ENCODE data around the gene TMEM165.
"Not testable (repeated sequence)": the region's sequence is repeated elsewhere in the genome, so short reads cannot be mapped to it uniquely, and the experiment has no call there.

TMEM165 gene

GRCh38 chr4:55362938-55363337, 32.8 kb upstream of the TMEM165 start:
- H3K36me3 Mint-ChIP-seq, H3K4me3 Mint-ChIP-seq, H3K27me3 Mint-ChIP-seq, H3K27ac Mint-ChIP-seq, H3K9me3 Mint-ChIP-seq, H3K4me1 Mint-ChIP-seq: not testable (repeated sequence)

- no peaks in the 10 kb centered on the region for H3K27me3 Mint-ChIP-seq
- H3K4me1 Mint-ChIP-seq: no peaks in the 10 kb centered on the region
- H3K27ac Mint-ChIP-seq: no peak overlapping the region
- no peak overlapping the region for H3K4me3 Mint-ChIP-seq
- H3K36me3 Mint-ChIP-seq: no peaks in the 10 kb centered on the region
- no peaks in the 10 kb centered on the region for H3K9me3 Mint-ChIP-seq
Measured at GRCh38 chr4:55363691-55364351, 31.9 kb upstream of the TMEM165 start.

- Mint-ChIP-seq H3K36me3 (no peaks in the 10 kb centered on the region), H3K27ac (peak overlapping the region; percentile 55), H3K4me3 (no peak overlapping the region), H3K9me3 (no peaks in the 10 kb centered on the region), H3K4me1 (no peaks in the 10 kb centered on the region), H3K27me3 (no peaks in the 10 kb centered on the region)
Measured at GRCh38 chr4:55364691-55365344, 30.9 kb upstream of the TMEM165 start.

DNA sequence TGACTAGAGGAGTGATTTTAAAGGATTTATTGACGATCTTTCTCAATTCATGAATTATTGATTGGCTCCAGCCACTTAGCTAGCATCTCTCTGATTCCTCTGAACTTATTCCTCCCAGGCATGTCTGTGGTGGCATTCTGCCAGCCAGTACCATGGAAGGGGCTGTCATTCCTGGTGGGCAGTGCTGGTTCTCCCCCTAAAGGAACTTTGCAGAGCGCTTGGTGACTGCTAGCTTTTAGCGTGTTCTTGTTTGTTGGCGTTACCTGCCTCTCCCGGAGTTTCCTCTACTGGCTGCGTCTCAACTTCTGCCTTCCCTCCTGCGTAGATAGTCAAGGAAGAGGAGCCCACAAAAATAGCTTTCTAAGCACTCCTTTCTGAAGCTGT, 30.4 kb upstream of the TMEM165 start:
- no peaks in the 10 kb centered on the region for H3K36me3 Mint-ChIP-seq
- no peaks in the 10 kb centered on the region for H3K9me3 Mint-ChIP-seq
- H3K27me3 Mint-ChIP-seq: no peaks in the 10 kb centered on the region
- no peaks in the 10 kb centered on the region for H3K4me1 Mint-ChIP-seq
- no peak overlapping the region for H3K27ac Mint-ChIP-seq
- no peak overlapping the region for H3K4me3 Mint-ChIP-seq

- no peaks in the 10 kb centered on the region for H3K36me3 Mint-ChIP-seq
- H3K4me3 Mint-ChIP-seq: no peak overlapping the region
- H3K4me1 Mint-ChIP-seq: no peaks in the 10 kb centered on the region
- no peaks in the 10 kb centered on the region for H3K9me3 Mint-ChIP-seq
- no peaks in the 10 kb centered on the region for H3K27me3 Mint-ChIP-seq
- H3K27ac Mint-ChIP-seq: no peak overlapping the region
Measured at GRCh38 chr4:55366621-55367020, 29.1 kb upstream of the TMEM165 start.

- H3K36me3 Mint-ChIP-seq: no peaks in the 10 kb centered on the region
- no peaks in the 10 kb centered on the region for H3K4me1 Mint-ChIP-seq
- no peaks in the 10 kb centered on the region for H3K9me3 Mint-ChIP-seq
- no peak overlapping the region for H3K27ac Mint-ChIP-seq
- H3K4me3 Mint-ChIP-seq: no peak overlapping the region
- no peaks in the 10 kb centered on the region for H3K27me3 Mint-ChIP-seq
Measured at GRCh38 chr4:55367084-55367722, 28.6 kb upstream of the TMEM165 start.

DNA sequence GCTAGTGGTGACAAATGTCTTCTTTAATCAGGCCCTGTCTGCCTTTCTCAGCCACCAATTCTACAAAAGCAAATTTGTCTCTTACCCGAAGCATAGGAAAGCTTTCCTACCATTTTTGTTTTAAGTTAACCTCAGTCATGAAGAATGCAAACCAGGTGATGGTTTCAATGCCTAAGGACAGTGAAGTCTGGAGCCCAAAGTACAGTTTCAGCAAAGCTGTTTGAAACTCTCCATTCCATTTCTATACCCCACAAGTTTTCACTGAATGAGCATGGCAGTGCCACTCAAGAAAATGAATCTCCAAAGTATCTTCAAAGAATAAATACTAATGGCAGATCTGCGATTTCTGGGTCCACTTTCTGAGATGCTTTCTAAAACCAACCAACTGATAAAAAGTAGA, 25.8 kb upstream of the TMEM165 start:
- H3K9me3 Mint-ChIP-seq: no peaks in the 10 kb centered on the region
- H3K27ac Mint-ChIP-seq: no peak overlapping the region

DNA sequence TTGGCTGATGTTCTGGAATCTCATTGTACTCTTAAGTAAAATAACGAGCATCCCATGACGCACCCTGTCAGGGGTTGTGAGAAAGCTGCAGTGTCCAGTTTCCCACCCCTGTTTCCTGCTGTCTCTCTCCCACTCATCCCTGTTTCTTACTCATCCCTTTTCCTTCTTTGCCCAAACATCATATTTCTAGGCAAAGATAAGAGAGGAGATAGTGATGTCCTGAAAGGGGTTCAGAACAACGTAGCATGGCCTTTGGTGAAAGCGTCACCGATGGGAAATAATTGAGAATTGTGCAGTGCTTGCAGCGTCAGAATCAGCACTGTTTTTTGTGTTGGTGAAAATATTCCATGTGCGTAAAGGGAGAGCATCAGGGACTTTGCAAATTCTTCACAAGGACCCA, 23.5 kb upstream of the TMEM165 start:
- no peaks in the 10 kb centered on the region for H3K9me3 Mint-ChIP-seq
- no peaks in the 10 kb centered on the region for H3K36me3 Mint-ChIP-seq
- no peak overlapping the region for H3K4me3 Mint-ChIP-seq
- H3K27me3 Mint-ChIP-seq: no peaks in the 10 kb centered on the region
- H3K27ac Mint-ChIP-seq: no peak overlapping the region
- no peaks in the 10 kb centered on the region for H3K4me1 Mint-ChIP-seq

More for the DNA sequence above, 25.8 kb upstream of the TMEM165 start:
- H3K4me1 Mint-ChIP-seq: no peaks in the 10 kb centered on the region
- no peak overlapping the region for H3K4me3 Mint-ChIP-seq
- H3K27me3 Mint-ChIP-seq: no peaks in the 10 kb centered on the region
- no peaks in the 10 kb centered on the region for H3K36me3 Mint-ChIP-seq

DNA sequence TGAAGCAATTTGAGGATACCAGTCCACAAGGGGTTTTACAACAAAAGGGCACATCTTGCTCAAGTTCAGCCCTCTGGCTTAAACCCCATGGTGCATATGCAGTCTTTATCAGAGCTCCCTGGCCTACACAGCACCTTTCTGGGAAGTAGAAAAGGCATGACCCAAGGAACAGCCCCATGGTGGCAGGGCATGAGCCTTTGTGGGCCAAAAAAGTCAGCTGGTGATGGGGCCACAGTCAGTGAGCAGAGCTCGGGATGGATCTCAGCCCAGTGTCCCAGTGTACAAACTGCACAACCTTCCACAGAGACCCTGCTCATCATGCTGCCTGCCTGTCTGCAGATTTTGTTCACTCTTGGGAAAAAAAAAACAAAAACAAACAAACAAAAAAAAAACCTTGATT, 22.3 kb upstream of the TMEM165 start:
- Mint-ChIP-seq H3K9me3 (no peaks in the 10 kb centered on the region), H3K27ac (no peak overlapping the region), H3K4me1 (no peaks in the 10 kb centered on the region), H3K36me3 (no peaks in the 10 kb centered on the region), H3K27me3 (no peaks in the 10 kb centered on the region), H3K4me3 (no peak overlapping the region)

DNA sequence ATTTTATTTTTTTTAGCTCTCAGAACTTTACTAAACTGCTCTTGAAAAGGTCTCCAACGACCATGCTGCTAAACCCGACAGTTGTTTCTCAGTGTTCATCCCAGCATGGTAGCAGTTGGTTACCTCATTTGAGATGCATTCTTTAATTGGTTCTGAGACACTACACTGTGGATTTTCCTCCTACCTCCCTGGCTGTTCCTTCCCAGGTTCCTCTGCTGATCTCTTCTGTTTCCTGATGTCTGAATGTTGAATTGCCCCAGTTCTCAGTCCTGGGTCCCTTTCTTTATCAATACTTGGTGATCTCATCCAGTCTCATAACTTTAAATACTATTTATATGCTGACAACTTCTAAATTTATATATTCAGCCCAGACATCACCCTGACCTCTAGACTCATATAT, 19.1 kb upstream of the TMEM165 start:
- Mint-ChIP-seq H3K27ac (no peak overlapping the region), H3K9me3 (no peaks in the 10 kb centered on the region), H3K27me3 (peaks cover 1% of the 10 kb centered on the region), H3K36me3 (no peaks in the 10 kb centered on the region), H3K4me1 (no peaks in the 10 kb centered on the region), H3K4me3 (no peak overlapping the region)

DNA sequence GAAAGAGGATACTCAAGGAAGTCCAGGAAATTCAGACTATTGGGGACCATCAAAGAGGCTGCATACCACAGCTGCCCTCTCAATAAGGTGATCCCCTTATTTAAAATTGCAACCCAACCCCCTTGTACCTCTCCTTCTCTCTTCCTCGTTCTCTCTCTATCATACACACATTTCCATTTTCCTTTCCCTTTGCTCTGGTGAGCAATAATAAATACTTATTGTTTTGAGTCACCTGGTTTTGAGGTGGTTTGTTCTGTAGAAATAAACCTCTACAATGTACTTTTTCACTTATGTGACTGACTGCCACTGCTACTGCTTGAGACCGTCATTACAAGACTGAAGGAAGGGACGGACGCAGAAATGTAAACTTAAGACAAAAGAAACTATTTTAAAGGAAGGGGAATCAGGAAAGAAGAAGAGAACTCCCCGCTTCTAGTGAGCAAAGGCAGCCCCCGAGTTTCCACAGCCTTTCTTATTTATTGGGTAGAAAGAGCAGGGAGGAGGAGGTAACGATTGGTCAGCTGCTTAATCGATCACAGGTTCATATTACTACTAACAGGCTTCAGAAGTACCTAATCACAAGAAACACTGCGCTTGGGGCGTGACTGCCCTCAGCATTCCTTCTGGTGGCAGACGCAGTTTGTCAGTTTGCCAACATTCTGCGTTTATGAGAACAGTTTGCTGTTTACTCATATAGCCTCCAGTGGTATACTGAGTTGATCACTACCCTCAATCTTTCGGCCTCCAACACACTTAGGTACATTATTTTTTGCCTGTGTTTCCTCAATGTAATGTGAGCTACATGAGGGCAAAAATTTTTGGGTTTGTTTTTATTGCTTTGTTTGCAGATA, 16.9 kb upstream of the TMEM165 start:
- H3K36me3 Mint-ChIP-seq: no peaks in the 10 kb centered on the region
- H3K9me3 Mint-ChIP-seq: no peaks in the 10 kb centered on the region
- no peak overlapping the region for H3K27ac Mint-ChIP-seq
- H3K4me3 Mint-ChIP-seq: no peak overlapping the region
- H3K4me1 Mint-ChIP-seq: no peaks in the 10 kb centered on the region
- H3K27me3 Mint-ChIP-seq: peaks cover 1% of the 10 kb centered on the region

DNA sequence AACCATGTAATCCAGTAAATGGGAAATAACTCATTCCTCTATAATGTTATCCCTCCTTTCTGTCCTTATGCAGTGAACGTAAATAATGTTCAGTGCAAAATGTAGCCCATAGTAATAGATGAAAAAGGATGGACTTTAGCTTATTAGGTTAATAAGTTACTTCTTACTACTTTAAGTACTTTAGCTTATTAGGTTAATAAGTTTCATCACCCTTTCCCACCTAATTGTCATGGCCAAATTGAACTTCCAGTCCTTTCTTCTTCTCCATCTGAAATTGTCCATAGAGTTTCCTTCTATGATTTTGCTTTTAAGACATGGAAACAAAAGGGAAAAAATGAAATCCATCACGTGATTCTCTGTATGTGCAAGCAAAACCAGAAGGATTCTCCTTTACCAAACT, 15.2 kb upstream of the TMEM165 start:
- H3K27me3 Mint-ChIP-seq: peaks cover 1% of the 10 kb centered on the region
- H3K27ac Mint-ChIP-seq: no peak overlapping the region
- H3K36me3 Mint-ChIP-seq: no peaks in the 10 kb centered on the region
- H3K4me3 Mint-ChIP-seq: no peak overlapping the region
- no peaks in the 10 kb centered on the region for H3K4me1 Mint-ChIP-seq
- H3K9me3 Mint-ChIP-seq: no peaks in the 10 kb centered on the region

DNA sequence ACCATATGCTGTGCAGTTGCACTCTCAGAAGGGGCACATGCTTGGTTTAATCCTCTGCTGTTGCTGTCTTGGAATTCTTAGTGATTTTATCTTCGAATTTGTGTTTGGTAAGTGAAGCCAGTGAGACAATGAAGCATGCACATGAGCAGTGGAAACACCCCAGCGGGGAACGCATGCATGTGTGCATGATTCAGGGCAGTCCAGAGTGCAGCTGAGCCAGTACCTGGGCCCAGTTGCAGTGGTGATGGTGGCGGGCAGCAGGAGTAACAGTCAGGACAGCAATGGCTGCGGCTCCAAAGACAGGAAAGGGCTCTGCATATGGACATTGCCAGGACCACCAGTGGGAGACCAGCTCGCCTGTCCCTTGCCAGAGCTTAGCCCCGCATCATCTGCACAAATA, 14.3 kb upstream of the TMEM165 start:
- Mint-ChIP-seq H3K27me3 (peaks cover 1% of the 10 kb centered on the region), H3K4me1 (no peaks in the 10 kb centered on the region), H3K9me3 (no peaks in the 10 kb centered on the region), H3K36me3 (no peaks in the 10 kb centered on the region), H3K4me3 (no peak overlapping the region), H3K27ac (no peak overlapping the region)

DNA sequence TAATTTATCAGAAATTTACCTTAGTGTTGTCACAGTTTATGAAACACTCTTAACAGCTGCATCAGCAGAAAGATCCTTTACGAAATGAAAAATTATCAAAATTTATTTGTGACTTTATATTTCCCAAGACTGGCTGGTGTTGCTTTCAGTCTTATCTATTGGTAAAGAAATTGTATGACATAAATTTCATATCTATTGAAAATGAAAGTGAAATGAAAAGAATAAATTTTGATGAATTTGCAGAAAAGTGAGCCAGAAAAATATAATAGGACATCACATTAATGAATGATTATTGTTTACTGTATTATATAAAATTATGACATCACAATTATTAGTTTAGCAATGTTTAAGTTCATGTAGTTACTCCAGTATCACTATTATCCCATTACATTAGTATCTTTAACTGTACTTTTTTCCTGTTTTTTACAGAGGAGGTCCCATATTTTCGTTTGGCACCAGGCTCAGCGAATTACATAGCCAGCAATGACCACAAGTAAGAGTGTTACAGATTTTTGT, 13.2 kb upstream of the TMEM165 start:
- H3K27ac Mint-ChIP-seq: no peak overlapping the region

GRCh38 chr4:55385201-55385649, 10.5 kb upstream of the TMEM165 start:
- no peak overlapping the region for H3K4me3 Mint-ChIP-seq
- no peaks in the 10 kb centered on the region for H3K9me3 Mint-ChIP-seq
- no peaks in the 10 kb centered on the region for H3K4me1 Mint-ChIP-seq
- H3K36me3 Mint-ChIP-seq: no peaks in the 10 kb centered on the region
- H3K27me3 Mint-ChIP-seq: peaks cover 1% of the 10 kb centered on the region
- no peak overlapping the region for H3K27ac Mint-ChIP-seq

More for the DNA sequence above, 13.2 kb upstream of the TMEM165 start:
- no peak overlapping the region for H3K4me3 Mint-ChIP-seq
- H3K9me3 Mint-ChIP-seq: no peaks in the 10 kb centered on the region
- H3K27me3 Mint-ChIP-seq: peaks cover 1% of the 10 kb centered on the region
- no peaks in the 10 kb centered on the region for H3K4me1 Mint-ChIP-seq
- no peaks in the 10 kb centered on the region for H3K36me3 Mint-ChIP-seq

All from activated naive CD4-positive, alpha-beta T cell treated with anti-CD3 and anti-CD28 coated beads, Interleukin-2, amount 50 U/mL, for 24 hours (primary cell).